Measurements from ENCODE around the gene SNAP25.

- no peak for TF ChIP-seq CTCF (IDR thresholded peaks at IDR 0.05)
- TF ChIP-seq POLR2A (IDR thresholded peaks at IDR 0.05) = no peak
- TF ChIP-seq POLR2AphosphoS5 (IDR thresholded peaks at IDR 0.05; ENCODE audit: insufficient read depth in 1 of 2, low read depth in 1 of 2) = no peak
These were observed 9.5 kb upstream of the SNAP25 start for GRCh38 chr20:10209091-10209490.

Data from vagina (tissue), 2 donors.